Activated gamma-delta T cell (primary cell): ENCODE measurements around the gene CPA1.
"Not testable (repeated sequence)": the region's sequence is repeated elsewhere in the genome, so short reads cannot be mapped to it uniquely, and the experiment has no call there.

Experiments
- DNase-seq: peaks from one replicate; lab custom pipeline; 2025; lab: John Stamatoyannopoulos, UW

Gene CPA1

DNA sequence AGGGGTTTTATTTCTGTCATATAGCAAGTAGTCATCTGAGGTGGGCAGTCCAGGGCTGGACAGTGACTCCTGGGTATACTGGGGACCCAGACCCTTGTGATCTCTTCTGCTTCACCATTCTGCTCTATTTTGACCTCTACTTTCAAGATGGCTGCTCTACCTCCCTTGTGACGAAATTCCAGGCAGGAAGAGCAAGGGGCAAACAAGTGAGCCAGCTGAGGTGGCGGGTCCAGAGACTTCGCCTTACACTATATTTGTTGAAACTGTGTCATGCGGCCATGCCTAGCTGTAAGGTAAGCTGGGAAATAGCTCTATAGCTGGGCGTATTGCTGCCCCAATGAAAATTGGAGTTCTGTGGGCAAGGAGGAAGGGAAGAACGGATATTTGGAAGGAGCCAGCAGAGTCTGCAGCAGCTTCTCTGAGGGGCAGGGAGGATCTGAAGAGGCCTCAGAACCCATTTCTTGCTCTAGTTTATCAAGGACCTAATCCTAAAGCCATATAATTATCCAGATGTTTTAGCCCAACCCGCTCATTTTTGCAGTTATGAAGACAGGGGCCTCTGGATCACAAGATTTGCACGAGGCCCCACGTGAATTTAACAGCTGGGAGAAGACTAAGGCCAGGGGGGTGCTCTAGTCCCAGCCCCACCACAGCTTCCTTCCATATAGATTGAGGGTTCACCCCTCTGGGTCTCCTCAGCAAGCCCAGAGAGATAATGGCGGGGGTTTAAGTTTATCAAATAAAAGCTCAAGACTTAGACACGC, 7.7 kb upstream of the CPA1 start:
- DNase-seq = no peak

DNA sequence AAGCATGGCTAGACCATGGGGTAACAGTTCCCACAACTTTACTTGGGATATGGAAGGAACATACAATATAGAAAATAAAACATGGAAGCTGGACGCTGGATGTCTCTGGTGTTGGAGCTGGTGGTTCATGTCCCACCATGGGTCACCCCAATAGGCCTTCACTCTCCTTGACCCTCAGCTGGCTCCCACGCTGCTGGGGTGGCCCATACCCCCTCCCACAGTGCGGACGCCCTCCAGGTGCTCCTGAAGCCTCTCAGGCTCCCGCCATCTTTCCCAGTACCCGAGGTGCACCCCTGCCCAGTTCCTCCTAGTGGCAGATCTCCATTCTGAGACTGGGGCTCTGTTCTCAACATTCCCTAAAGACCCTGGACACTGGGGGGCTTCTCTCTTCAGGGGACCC, 5.8 kb upstream of the CPA1 start:
- no peak for DNase-seq

DNA sequence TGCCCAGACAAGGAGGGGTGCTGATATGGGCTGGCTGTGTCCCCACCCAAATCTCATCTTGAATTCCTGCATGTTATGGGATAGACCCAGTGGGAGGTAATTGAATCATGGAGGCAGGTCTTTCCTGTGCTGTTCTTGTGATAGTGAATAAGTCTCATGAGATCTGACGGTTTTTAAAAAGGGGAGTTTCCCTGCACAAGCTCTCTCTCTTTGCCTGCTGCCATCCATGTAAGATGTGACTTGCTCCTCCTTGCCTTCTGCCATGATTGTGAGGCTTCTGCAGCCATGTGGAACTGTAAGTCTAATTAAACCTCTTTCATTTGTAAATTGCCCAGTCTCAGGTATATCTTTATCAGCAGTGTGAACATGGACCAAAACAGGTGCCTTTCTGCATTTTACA, 3.8 kb upstream of the CPA1 start:
- not testable (repeated sequence) for DNase-seq

DNA sequence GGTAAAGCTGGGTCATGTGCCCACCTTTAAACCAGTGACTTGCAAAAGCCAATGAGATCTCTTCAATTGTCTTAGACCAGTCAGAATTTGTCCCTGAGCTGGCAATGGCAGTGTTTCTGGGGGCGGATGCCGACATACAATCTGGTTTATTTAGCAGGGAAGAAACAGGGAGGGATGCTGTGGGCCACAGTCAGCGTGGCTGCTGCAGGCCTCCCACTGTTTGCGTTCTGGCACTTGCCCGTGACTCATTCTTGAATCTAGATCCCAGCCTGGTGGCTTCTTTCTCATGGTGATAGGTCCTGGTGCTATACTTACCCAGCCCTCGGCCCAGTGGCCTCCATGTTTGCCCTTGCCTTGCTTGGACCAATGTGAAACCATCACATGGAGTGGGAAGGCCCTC, 3.1 kb upstream of the CPA1 start:
- DNase-seq = no peak

DNA sequence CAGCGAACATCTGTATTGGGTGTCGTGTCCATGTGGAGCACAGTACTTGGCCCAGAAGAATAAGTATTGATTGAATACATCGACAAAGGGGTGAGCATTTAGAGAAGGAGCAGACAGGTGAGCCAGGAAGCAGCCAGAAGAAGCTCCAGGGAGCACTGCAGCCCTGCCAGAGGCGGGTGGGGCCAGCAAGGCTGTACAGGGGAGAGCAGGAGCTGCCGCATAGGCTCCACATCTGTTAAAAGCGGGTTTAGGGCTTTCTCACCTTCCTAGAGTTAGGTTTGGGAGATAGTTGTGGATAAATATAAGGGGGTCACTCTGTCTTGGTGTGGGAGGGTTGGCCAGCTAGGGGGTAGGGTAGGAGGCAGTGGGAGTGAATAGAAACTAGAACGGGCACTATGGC, 1.3 kb upstream of the CPA1 start:
- DNase-seq = no peak

- no peak for DNase-seq
Measured at GRCh38 chr7:130379532-130379920, 768 bp upstream of the CPA1 start.

GRCh38 chr7:130380861-130381455, 664 bp downstream of the CPA1 start:
- DNase-seq = no peak

- no peak for DNase-seq
Measured at GRCh38 chr7:130381468-130382312, 1.4 kb downstream of the CPA1 start.

DNA sequence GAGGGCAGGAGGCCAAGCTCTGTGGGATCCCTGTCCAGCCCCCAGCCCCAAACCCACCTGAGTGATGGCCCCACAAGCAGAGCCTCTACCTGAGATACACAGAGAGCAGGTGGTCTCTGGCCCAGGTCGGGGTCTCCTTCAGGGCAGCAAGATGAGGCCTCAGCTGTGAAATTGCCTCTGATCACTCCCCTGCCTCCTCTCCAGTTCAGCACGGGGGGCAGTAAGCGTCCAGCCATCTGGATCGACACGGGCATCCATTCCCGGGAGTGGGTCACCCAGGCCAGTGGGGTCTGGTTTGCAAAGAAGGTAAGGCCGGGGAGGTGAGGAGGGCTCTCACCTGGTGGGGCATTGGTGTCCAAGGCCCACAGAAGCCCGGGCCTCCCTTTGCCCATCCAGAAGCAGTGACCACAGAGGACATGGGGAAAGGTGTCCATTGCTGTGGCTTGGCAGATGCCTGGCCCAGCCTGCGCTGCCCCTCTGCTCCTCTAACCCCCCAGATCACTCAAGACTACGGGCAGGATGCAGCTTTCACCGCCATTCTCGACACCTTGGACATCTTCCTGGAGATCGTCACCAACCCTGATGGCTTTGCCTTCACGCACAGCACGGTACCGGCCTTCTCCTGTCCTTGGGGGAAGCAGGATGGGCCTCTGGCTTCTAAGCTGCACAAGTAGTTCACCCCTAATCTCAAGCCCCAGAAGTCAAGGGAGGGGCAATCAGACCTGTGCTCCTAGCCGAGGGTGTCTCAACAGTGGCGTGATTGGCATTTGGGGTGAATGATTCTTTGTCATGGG, 3.1 kb downstream of the CPA1 start:
- no peak for DNase-seq

- no peak for DNase-seq
Measured at GRCh38 chr7:130384371-130384801, 4.1 kb downstream of the CPA1 start.

DNA sequence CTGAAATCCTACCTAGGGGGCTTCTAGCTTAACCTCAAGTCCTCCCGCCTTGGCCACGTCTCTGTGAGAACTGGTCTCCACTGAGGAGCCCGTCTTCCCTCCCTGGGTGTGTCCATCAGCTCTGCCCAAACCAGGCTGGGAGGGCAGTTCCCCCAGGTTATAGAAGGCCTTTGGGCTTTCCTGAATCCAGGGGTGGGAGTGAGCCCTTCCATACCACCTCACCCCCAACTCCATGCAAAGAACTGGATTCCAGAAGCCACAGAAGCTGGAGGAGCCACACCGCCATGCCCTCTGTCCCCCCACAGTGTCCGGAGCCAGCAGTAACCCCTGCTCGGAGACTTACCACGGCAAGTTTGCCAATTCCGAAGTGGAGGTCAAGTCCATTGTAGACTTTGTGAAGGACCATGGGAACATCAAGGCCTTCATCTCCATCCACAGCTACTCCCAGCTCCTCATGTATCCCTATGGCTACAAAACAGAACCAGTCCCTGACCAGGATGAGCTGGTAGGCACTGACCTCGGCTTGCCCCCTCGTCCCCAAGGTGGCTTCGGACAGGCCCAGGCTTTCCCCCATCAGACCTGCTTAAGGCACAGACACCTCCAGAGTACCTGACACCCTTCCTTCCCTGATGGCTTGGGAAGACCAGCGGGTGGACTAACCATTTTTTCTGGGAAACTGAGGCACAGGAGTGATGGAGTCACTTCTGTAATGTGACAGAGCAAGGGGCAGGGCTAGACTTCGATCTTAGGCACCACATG, 4.7 kb downstream of the CPA1 start:
- DNase-seq = no peak

DNA sequence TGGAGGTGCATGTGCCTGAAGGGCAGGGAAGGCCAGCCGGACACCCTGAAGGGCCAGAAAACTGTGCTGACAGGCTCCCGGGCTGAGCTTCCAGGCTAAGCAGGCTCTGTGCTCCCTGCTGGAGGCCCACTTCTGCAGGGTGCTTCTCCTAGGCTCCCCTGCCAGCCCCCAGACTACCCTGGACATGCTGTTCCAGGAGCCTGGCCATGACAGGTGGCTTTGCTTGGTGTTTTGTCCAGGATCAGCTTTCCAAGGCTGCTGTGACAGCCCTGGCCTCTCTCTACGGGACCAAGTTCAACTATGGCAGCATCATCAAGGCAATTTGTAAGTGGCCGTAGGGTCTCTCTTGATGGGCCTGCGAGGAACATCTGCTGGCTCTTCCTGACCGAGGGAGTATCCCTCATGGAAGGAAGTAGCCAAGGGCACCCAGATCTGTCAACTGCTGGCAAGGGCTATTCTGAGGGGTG, 5.3 kb downstream of the CPA1 start:
- DNase-seq = no peak

- DNase-seq = no peak
Measured at GRCh38 chr7:130386876-130387275, 6.6 kb downstream of the CPA1 start.

DNA sequence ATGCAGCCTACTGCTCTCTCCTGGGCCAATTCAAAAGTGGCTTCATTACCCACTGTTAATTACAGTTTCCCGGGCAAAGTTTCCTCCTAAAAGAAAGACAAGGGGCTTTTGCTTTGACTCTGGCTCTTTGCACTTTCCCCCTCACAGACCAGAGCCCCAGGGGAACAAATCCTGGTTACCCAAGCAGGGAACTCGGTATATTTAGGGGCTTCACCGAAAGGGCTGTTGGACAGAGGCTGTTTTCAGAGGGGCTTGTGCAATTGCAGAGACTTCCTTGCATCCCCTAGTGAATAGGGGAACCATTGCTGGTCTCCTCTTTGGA, 7.0 kb downstream of the CPA1 start:
- DNase-seq = no peak

- DNase-seq = no peak
Measured at GRCh38 chr7:130387628-130388403, 7.5 kb downstream of the CPA1 start.

DNA sequence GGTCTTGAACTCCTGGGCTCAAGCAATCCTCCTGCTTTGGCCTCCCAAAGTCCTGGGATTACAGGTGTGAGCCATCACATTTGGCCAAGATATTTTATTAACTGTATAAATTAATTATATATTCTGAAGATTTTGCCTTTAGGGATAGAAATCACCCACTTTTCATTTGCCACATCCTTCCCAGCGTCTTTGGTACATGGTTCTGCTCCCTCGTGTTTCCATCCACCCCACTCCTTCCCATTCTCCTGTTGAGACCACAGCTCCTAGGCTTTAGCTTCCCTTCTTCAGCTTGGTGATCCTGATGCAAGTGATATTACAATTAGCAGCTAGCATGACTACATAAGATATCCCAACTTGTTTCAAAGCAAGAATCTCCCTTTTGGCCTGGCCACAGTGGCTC, 8.4 kb downstream of the CPA1 start:
- DNase-seq = no peak

GRCh38 chr7:130390486-130390885, 10.2 kb downstream of the CPA1 start:
- DNase-seq = no peak

DNA sequence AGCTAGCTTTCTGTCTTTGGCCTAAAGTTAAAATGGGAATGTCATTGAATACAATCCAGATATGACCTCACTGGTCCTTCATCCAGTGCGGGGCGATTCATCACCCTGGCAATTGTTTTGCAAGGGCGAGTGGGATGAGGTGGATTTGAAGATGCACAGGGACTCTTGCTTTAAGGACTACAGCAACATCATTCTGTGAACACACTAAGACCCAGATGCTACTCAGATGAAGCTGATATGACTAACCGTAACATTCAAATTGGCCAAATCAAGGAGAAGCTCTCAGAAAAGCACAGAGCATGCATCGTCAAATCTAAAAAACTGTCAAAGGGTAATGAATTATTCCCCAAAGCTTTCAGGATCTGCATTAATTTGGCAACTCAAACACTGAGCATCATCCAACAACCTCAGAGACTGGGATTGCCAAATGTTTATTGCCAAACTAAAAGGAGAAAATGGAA, 12.8 kb downstream of the CPA1 start:
- DNase-seq = no peak

- DNase-seq = no peak
Measured at GRCh38 chr7:130393841-130394411, 13.6 kb downstream of the CPA1 start.
